Chondrocyte (in vitro differentiated cells): ENCODE results near the gene OXSR1. TPM values are rescaled to one million over a fixed set of nuclear protein-coding genes. Genes with fewer than 3 reads are reported as not detected.
"Not testable (repeated sequence)": the region's sequence is repeated elsewhere in the genome, so short reads cannot be mapped to it uniquely, and the experiment has no call there.

Source experiments
- DNase-seq: peaks from one replicate; pipeline ENCODE4 v3.0.0; 2021; ENCODE audit warnings: mixed read lengths, low spot score
- H3K27ac Mint-ChIP-seq: one replicate; pipeline ENCODE4 v1.8.0; 2021; ENCODE audit warnings: mild to moderate bottlenecking, moderate library complexity, mixed read lengths; ENCODE audit not compliant: unreplicated experiment
- H3K27me3 Mint-ChIP-seq: 2 replicates; pipeline ENCODE4 v1.8.0; 2021; ENCODE audit warnings: low read depth, mixed read lengths
- H3K36me3 Mint-ChIP-seq: 2 replicates; pipeline ENCODE4 v1.8.0; 2021; ENCODE audit warnings: low read depth, mixed read lengths
- H3K4me1 Mint-ChIP-seq: 2 replicates; pipeline ENCODE4 v1.8.0; 2021; ENCODE audit warnings: low read depth, mild to moderate bottlenecking, mixed read lengths
- H3K4me3 Mint-ChIP-seq: one replicate; pipeline ENCODE4 v1.8.0; 2021; ENCODE audit warnings: mild to moderate bottlenecking, moderate library complexity, mixed read lengths; ENCODE audit not compliant: unreplicated experiment
- H3K9me3 Mint-ChIP-seq: 2 replicates; pipeline ENCODE4 v1.8.0; 2021; ENCODE audit warnings: low read depth, mixed read lengths
- CTCF ChIP-seq: fragments of 200-600 bp; sonication (generic); IDR thresholded peaks from 2 replicates; pipeline ENCODE4 v1.5.0; 2021; ENCODE audit warnings: antibody characterized with exemption, mild to moderate bottlenecking, moderate library complexity
- total RNA-seq: library from RNA; stranded (reverse); gene quantifications from 3 replicates; pipeline ENCODE4 v1.2.1, GENCODE V29; 2021

Gene OXSR1
- total RNA-seq, 1 donor from 2014 or later, result 76.0 TPM

GRCh38 chr3:38235466-38235865 lies 70.1 kb downstream of the OXSR1 start:
- TF ChIP-seq CTCF, result no peak
- Mint-ChIP-seq H3K27me3 (no peaks in the 10 kb centered on the region), H3K4me3 (no peak overlapping the region), H3K36me3 (peaks cover 61% of the 10 kb centered on the region), H3K9me3 (peaks cover 19% of the 10 kb centered on the region), H3K27ac (peak overlapping the region; percentile 29), H3K4me1 (peaks cover 6% of the 10 kb centered on the region)
- DNase-seq, result no peak

GRCh38 chr3:38238416-38239008 lies 73.2 kb downstream of the OXSR1 start:
- H3K4me1 Mint-ChIP-seq, result peaks cover 6% of the 10 kb centered on the region
- H3K27me3 Mint-ChIP-seq, result no peaks in the 10 kb centered on the region
- no peak overlapping the region for H3K4me3 Mint-ChIP-seq
- no peak for DNase-seq
- TF ChIP-seq CTCF, result no peak
- H3K9me3 Mint-ChIP-seq, result peaks cover 19% of the 10 kb centered on the region
- no peak overlapping the region for H3K27ac Mint-ChIP-seq
- peaks cover 60% of the 10 kb centered on the region for H3K36me3 Mint-ChIP-seq

GRCh38 chr3:38242812-38243211 lies 77.5 kb downstream of the OXSR1 start:
- not testable (repeated sequence) for H3K27ac Mint-ChIP-seq, DNase-seq, H3K4me3 Mint-ChIP-seq, H3K27me3 Mint-ChIP-seq
- H3K4me1 Mint-ChIP-seq, result peaks cover 14% of the 10 kb centered on the region
- H3K9me3 Mint-ChIP-seq, result peaks cover 16% of the 10 kb centered on the region
- H3K36me3 Mint-ChIP-seq, result peaks cover 36% of the 10 kb centered on the region

- DNase-seq, result no peak
- TF ChIP-seq CTCF, result no peak
- H3K27ac Mint-ChIP-seq, result peak overlapping the region; percentile 59
- peaks cover 18% of the 10 kb centered on the region for H3K36me3 Mint-ChIP-seq
- no peaks in the 10 kb centered on the region for H3K27me3 Mint-ChIP-seq
- no peaks in the 10 kb centered on the region for H3K9me3 Mint-ChIP-seq
- no peak overlapping the region for H3K4me3 Mint-ChIP-seq
- peaks cover 17% of the 10 kb centered on the region for H3K4me1 Mint-ChIP-seq
Observed at GRCh38 chr3:38245930-38246329, 80.6 kb downstream of the OXSR1 start.

- H3K36me3 Mint-ChIP-seq, result peaks cover 28% of the 10 kb centered on the region
- no peak for DNase-seq
- H3K27ac Mint-ChIP-seq, result peak overlapping the region; percentile 86
- H3K4me1 Mint-ChIP-seq, result peaks cover 17% of the 10 kb centered on the region
- H3K4me3 Mint-ChIP-seq, result no peak overlapping the region
- peak; percentile 74 for TF ChIP-seq CTCF
- no peaks in the 10 kb centered on the region for H3K27me3 Mint-ChIP-seq
- H3K9me3 Mint-ChIP-seq, result no peaks in the 10 kb centered on the region
Observed at GRCh38 chr3:38247366-38248035, 82.2 kb downstream of the OXSR1 start.

- no peak overlapping the region for H3K27ac Mint-ChIP-seq
- no peak for TF ChIP-seq CTCF
Observed at GRCh38 chr3:38250198-38250597, 84.9 kb downstream of the OXSR1 start.

More at GRCh38 chr3:38250198-38250597, 84.9 kb downstream of the OXSR1 start:
- Mint-ChIP-seq H3K36me3 (peaks cover 45% of the 10 kb centered on the region), H3K4me1 (peaks cover 22% of the 10 kb centered on the region), H3K27me3 (no peaks in the 10 kb centered on the region), H3K4me3 (no peak overlapping the region), H3K9me3 (no peaks in the 10 kb centered on the region)
- DNase-seq, result no peak
